Measurements from ENCODE around the gene TRPM4. TPM values are rescaled to one million over a fixed set of nuclear protein-coding genes. Genes with fewer than 3 reads are reported as not detected.

Gene TRPM4
- total and polyA plus RNA-seq, 2 of the 13 experiments (the other 11 are each of a cell fraction or from before 2014, with no cell fraction given): 1.9 to 4.3 TPM

- TF ChIP-seq SAP130 (CRISPR knock-in tag; IDR thresholded peaks at IDR 0.05; ENCODE audit: low read depth) (peak; percentile 93), ZNF563 (CRISPR knock-in tag; IDR thresholded peaks at IDR 0.05) (peak; percentile 86), DBP (CRISPR knock-in tag; IDR thresholded peaks at IDR 0.05; ENCODE audit: not compliant biosample characterization) (no peak), SKIL (CRISPR knock-in tag; IDR thresholded peaks at IDR 0.05; ENCODE audit: borderline replicate concordance) (peak; percentile 26; the same call in 1 of the 2 replicates), IRF2 (CRISPR knock-in tag; IDR thresholded peaks at IDR 0.05) (peak; percentile 54; the same call in 1 of the 2 replicates), PHF21A (CRISPR knock-in tag; IDR thresholded peaks at IDR 0.05) (peak; percentile 39; the same call in 1 of the 2 replicates), HMGXB3 (CRISPR knock-in tag; IDR thresholded peaks at IDR 0.05; ENCODE audit: borderline replicate concordance) (peak; percentile 80; the same call in 1 of the 2 replicates), ZNF720 (CRISPR knock-in tag; IDR thresholded peaks at IDR 0.05) (no peak), ZNF446 (CRISPR knock-in tag; IDR thresholded peaks at IDR 0.05) (0 out of 2 replicates have a peak, but pooled peaks have one; percentile 49), ARNT2 (CRISPR knock-in tag; IDR thresholded peaks at IDR 0.05; ENCODE audit: low read depth) (peak; percentile 84), ZNF891 (CRISPR knock-in tag; IDR thresholded peaks at IDR 0.05) (peak; percentile 21; the same call in 1 of the 2 replicates), TGIF2 (CRISPR knock-in tag; IDR thresholded peaks at IDR 0.05) (peak; percentile 50; the same call in 1 of the 2 replicates), ZBTB7B (CRISPR knock-in tag; IDR thresholded peaks at IDR 0.05) (no peak; the same call in 1 of the 2 replicates), ZBTB3 (CRISPR knock-in tag; IDR thresholded peaks at IDR 0.05; ENCODE audit: borderline replicate concordance, low read depth) (no peak), ZFY (CRISPR knock-in tag; IDR thresholded peaks at IDR 0.05) (peak; percentile 79), HNRNPK (IDR thresholded peaks at IDR 0.05; ENCODE audit: low read depth, low read length, poor library complexity, severe bottlenecking) (peak; percentile 6), SALL1 (CRISPR knock-in tag; IDR thresholded peaks at IDR 0.05) (peak; percentile 83), ZNF800 (CRISPR knock-in tag; IDR thresholded peaks at IDR 0.05) (peak; percentile 96), KDM5B (CRISPR knock-in tag; IDR thresholded peaks at IDR 0.05; ENCODE audit: borderline replicate concordance) (peak; percentile 74; the same call in 1 of the 2 replicates)
Measured at GRCh38 chr19:49119411-49120324, 37.9 kb upstream of the TRPM4 start, which contains the start of gene PPFIA3 (continued).

All from HepG2 (cell line).